Activated naive CD8-positive, alpha-beta T cell (primary cell): ENCODE results near the gene SRRD.

ENCODE experiments used
- H3K27ac Mint-ChIP-seq: one replicate; pipeline ENCODE4 v1.8.0; 2021; ENCODE audit warnings: mixed read lengths
- H3K27me3 Mint-ChIP-seq: one replicate; pipeline ENCODE4 v1.8.0; 2021; ENCODE audit warnings: mixed read lengths
- H3K36me3 Mint-ChIP-seq: one replicate; pipeline ENCODE4 v1.8.0; 2021; ENCODE audit warnings: mixed read lengths
- H3K4me1 Mint-ChIP-seq: one replicate; pipeline ENCODE4 v1.8.0; 2021; ENCODE audit warnings: low read depth, mixed read lengths
- H3K4me3 Mint-ChIP-seq: one replicate; pipeline ENCODE4 v1.8.0; 2021; ENCODE audit warnings: mild to moderate bottlenecking, mixed read lengths
- H3K9me3 Mint-ChIP-seq: one replicate; pipeline ENCODE4 v1.8.0; 2021; ENCODE audit warnings: low read depth, mixed read lengths

The SRRD gene

GRCh38 chr22:26448334-26448733 is 35.3 kb upstream of the SRRD start:
- Mint-ChIP-seq H3K4me1 (no peaks in the 10 kb centered on the region), H3K9me3 (no peaks in the 10 kb centered on the region), H3K36me3 (no peaks in the 10 kb centered on the region), H3K27me3 (no peaks in the 10 kb centered on the region), H3K4me3 (no peak overlapping the region), H3K27ac (no peak overlapping the region)

GRCh38 chr22:26448941-26449340 is 34.7 kb upstream of the SRRD start:
- Mint-ChIP-seq H3K4me1 (no peaks in the 10 kb centered on the region), H3K9me3 (no peaks in the 10 kb centered on the region), H3K27ac (no peak overlapping the region), H3K4me3 (no peak overlapping the region), H3K27me3 (no peaks in the 10 kb centered on the region), H3K36me3 (no peaks in the 10 kb centered on the region)

- Mint-ChIP-seq H3K27me3 (no peaks in the 10 kb centered on the region), H3K9me3 (no peaks in the 10 kb centered on the region), H3K27ac (peak overlapping the region; percentile 41), H3K4me3 (no peak overlapping the region), H3K36me3 (no peaks in the 10 kb centered on the region), H3K4me1 (no peaks in the 10 kb centered on the region)
These were observed 33.1 kb upstream of the SRRD start for GRCh38 chr22:26450453-26451185.

- H3K4me3 Mint-ChIP-seq: no peak overlapping the region
- H3K36me3 Mint-ChIP-seq: peaks cover 2% of the 10 kb centered on the region
- no peak overlapping the region for H3K27ac Mint-ChIP-seq
- H3K27me3 Mint-ChIP-seq: no peaks in the 10 kb centered on the region
- H3K4me1 Mint-ChIP-seq: no peaks in the 10 kb centered on the region
- no peaks in the 10 kb centered on the region for H3K9me3 Mint-ChIP-seq
These were observed 31.3 kb upstream of the SRRD start for GRCh38 chr22:26452236-26453016.

- Mint-ChIP-seq H3K27ac (no peak overlapping the region), H3K4me1 (no peaks in the 10 kb centered on the region), H3K36me3 (peaks cover 2% of the 10 kb centered on the region), H3K9me3 (no peaks in the 10 kb centered on the region), H3K27me3 (no peaks in the 10 kb centered on the region), H3K4me3 (no peak overlapping the region)
These were observed 30.5 kb upstream of the SRRD start for GRCh38 chr22:26453216-26453615.

GRCh38 chr22:26453812-26454500 is 29.7 kb upstream of the SRRD start:
- no peak overlapping the region for H3K4me3 Mint-ChIP-seq
- H3K4me1 Mint-ChIP-seq: no peaks in the 10 kb centered on the region
- H3K9me3 Mint-ChIP-seq: no peaks in the 10 kb centered on the region
- H3K27ac Mint-ChIP-seq: no peak overlapping the region
- H3K27me3 Mint-ChIP-seq: no peaks in the 10 kb centered on the region
- H3K36me3 Mint-ChIP-seq: peaks cover 2% of the 10 kb centered on the region

GRCh38 chr22:26457661-26458272 is 25.9 kb upstream of the SRRD start:
- H3K27ac Mint-ChIP-seq: no peak overlapping the region
- peaks cover 4% of the 10 kb centered on the region for H3K36me3 Mint-ChIP-seq
- no peaks in the 10 kb centered on the region for H3K9me3 Mint-ChIP-seq
- no peak overlapping the region for H3K4me3 Mint-ChIP-seq
- H3K27me3 Mint-ChIP-seq: no peaks in the 10 kb centered on the region
- H3K4me1 Mint-ChIP-seq: no peaks in the 10 kb centered on the region

- Mint-ChIP-seq H3K4me1 (no peaks in the 10 kb centered on the region), H3K9me3 (no peaks in the 10 kb centered on the region), H3K4me3 (no peak overlapping the region), H3K36me3 (peaks cover 4% of the 10 kb centered on the region), H3K27me3 (no peaks in the 10 kb centered on the region), H3K27ac (no peak overlapping the region)
These were observed 23.5 kb upstream of the SRRD start for GRCh38 chr22:26460202-26460601.

- H3K4me3 Mint-ChIP-seq: no peak overlapping the region
- H3K9me3 Mint-ChIP-seq: no peaks in the 10 kb centered on the region
- no peaks in the 10 kb centered on the region for H3K4me1 Mint-ChIP-seq
- H3K27me3 Mint-ChIP-seq: no peaks in the 10 kb centered on the region
- H3K27ac Mint-ChIP-seq: no peak overlapping the region
- H3K36me3 Mint-ChIP-seq: peaks cover 2% of the 10 kb centered on the region
These were observed 22.4 kb upstream of the SRRD start for GRCh38 chr22:26461188-26461810.

GRCh38 chr22:26462051-26462450 is 21.6 kb upstream of the SRRD start:
- H3K27me3 Mint-ChIP-seq: no peaks in the 10 kb centered on the region
- H3K36me3 Mint-ChIP-seq: peaks cover 2% of the 10 kb centered on the region
- H3K27ac Mint-ChIP-seq: no peak overlapping the region
- no peak overlapping the region for H3K4me3 Mint-ChIP-seq
- H3K9me3 Mint-ChIP-seq: no peaks in the 10 kb centered on the region
- H3K4me1 Mint-ChIP-seq: no peaks in the 10 kb centered on the region

- peaks cover 2% of the 10 kb centered on the region for H3K36me3 Mint-ChIP-seq
- no peaks in the 10 kb centered on the region for H3K27me3 Mint-ChIP-seq
- H3K9me3 Mint-ChIP-seq: no peaks in the 10 kb centered on the region
- H3K4me1 Mint-ChIP-seq: no peaks in the 10 kb centered on the region
- no peak overlapping the region for H3K4me3 Mint-ChIP-seq
- no peak overlapping the region for H3K27ac Mint-ChIP-seq
These were observed 21.0 kb upstream of the SRRD start for GRCh38 chr22:26462641-26463040.

GRCh38 chr22:26463101-26463661 is 20.5 kb upstream of the SRRD start:
- H3K4me1 Mint-ChIP-seq: no peaks in the 10 kb centered on the region

GRCh38 chr22:26463688-26464087 is 20.0 kb upstream of the SRRD start:
- Mint-ChIP-seq H3K27ac (no peak overlapping the region), H3K9me3 (no peaks in the 10 kb centered on the region), H3K4me3 (no peak overlapping the region), H3K36me3 (peaks cover 6% of the 10 kb centered on the region), H3K27me3 (no peaks in the 10 kb centered on the region), H3K4me1 (no peaks in the 10 kb centered on the region)

More at GRCh38 chr22:26463101-26463661, 20.5 kb upstream of the SRRD start:
- peaks cover 4% of the 10 kb centered on the region for H3K36me3 Mint-ChIP-seq
- H3K4me3 Mint-ChIP-seq: no peak overlapping the region
- no peaks in the 10 kb centered on the region for H3K27me3 Mint-ChIP-seq
- H3K27ac Mint-ChIP-seq: no peak overlapping the region
- no peaks in the 10 kb centered on the region for H3K9me3 Mint-ChIP-seq

GRCh38 chr22:26464312-26464711 is 19.4 kb upstream of the SRRD start:
- Mint-ChIP-seq H3K4me3 (no peak overlapping the region), H3K36me3 (peaks cover 7% of the 10 kb centered on the region), H3K27ac (no peak overlapping the region), H3K4me1 (no peaks in the 10 kb centered on the region), H3K27me3 (no peaks in the 10 kb centered on the region), H3K9me3 (no peaks in the 10 kb centered on the region)
